ENCODE data around the gene ZNF429. TPM values are rescaled to one million over a fixed set of nuclear protein-coding genes. Genes with fewer than 3 reads are reported as not detected.

The ZNF429 gene
- total RNA-seq (2022; extraction: Qiagen RNA extraction; ENCODE audit: low read depth): not detected in 5 replicates

DNA sequence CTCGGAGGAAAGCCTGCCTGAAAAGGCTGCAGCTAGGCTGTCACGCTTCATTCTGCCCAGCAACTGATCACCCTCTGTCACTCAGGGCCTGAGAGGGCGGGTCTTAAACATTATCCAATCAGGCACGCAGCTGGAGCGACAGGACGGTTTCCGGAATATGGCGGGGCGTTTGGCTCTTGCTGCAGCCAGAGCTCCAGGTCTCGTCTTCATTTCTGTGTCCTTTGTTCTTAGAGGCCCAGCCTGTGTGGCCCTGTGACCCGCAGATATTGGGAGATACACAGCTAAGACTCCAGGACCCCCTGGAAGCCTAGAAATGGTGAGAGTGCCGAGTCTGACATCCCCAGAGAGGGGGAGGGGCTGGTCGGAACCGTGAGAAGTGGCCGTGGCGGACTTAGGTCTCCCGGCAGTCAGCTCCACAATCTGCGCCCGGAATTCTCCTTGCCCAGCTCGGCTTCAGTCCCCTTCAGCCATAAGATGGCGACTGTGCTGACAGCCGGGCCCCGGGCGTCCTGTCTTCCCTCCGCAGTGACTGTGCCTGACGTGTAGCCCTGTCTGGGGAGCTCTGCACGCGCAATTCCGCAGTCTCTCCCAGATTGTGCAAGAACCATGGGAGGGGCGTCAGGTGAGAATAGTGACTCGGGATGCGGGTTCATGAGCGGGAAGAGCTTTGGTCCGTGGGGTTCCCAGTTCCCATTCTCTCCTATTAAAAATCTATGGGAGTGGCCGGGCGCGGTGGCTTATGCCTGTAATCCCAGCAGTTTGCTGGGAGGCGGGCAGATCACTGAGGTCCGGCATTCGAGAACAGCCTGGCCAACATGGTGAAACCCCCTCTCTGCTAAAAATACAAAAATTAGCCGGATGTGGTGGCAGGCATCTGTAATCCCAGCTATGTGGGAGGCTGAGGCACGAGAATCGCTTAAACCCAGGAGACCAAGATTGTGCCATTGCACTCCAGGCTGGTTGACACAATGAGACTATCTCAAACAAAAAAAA lies at the start of gene ZNF429:
TSS of gene ZNF429 (plus strand) at position 144 of the 993 bp plus-strand sequence. CDS start at position 314, 170 bp downstream.

Other genes with a start within 250 kb of the ZNF429 start
- gene ZNF708, start 176.2 kb upstream of the ZNF429 start, total RNA-seq (2022; extraction: Qiagen RNA extraction; ENCODE audit: low read depth): 0.88 to 1.3 TPM (median 1.2 TPM) in 5 replicates
- gene ZNF738, start 146.6 kb upstream of the ZNF429 start, total RNA-seq (2022; extraction: Qiagen RNA extraction; ENCODE audit: low read depth): 0.42 to 1.0 TPM (median 0.88 TPM) in 5 replicates
- 0.05 to 0.55 TPM in 2 of 5 replicates, not detected in the others for gene ZNF493, start 108.5 kb upstream of the ZNF429 start, total RNA-seq (2022; extraction: Qiagen RNA extraction; ENCODE audit: low read depth)